HUES6 (cell line): ENCODE data around the gene RBFOX1.
"Not testable (repeated sequence)": the region's sequence is repeated elsewhere in the genome, so short reads cannot be mapped to it uniquely, and the experiment has no call there.

Experiments used
- H3K27ac ChIP-seq: 2 replicates; pipeline ENCODE4 v1.7.0; 2013; ENCODE audit warnings: low read depth, mild to moderate bottlenecking, low read length, inconsistent platforms
- H3K27me3 ChIP-seq: 2 replicates; pipeline ENCODE4 v1.6.1; 2013; ENCODE audit warnings: low read length; ENCODE audit not compliant: control insufficient read depth, insufficient read depth
- H3K36me3 ChIP-seq: 2 replicates; pipeline ENCODE4 v1.6.1; 2013; ENCODE audit warnings: low read length; ENCODE audit not compliant: control insufficient read depth, insufficient read depth
- H3K4me1 ChIP-seq: 2 replicates; pipeline ENCODE4 v1.6.1; 2013; ENCODE audit warnings: low read length; ENCODE audit not compliant: control insufficient read depth, insufficient read depth
- H3K4me3 ChIP-seq: 2 replicates; pipeline ENCODE4 v1.5.1; 2013; ENCODE audit warnings: low read depth, low read length
- H3K9ac ChIP-seq: one replicate; pipeline ENCODE4 v1.6.1; 2013; ENCODE audit warnings: mild to moderate bottlenecking, low read length
- H3K9me3 ChIP-seq: 2 replicates; pipeline ENCODE4 v1.6.1; 2013; ENCODE audit warnings: low read depth, low read length; ENCODE audit not compliant: control insufficient read depth, insufficient read depth

RBFOX1 gene

GRCh38 chr16:7470344-7470743 is 137.7 kb downstream of the RBFOX1 start:
- no peak overlapping the region for H3K9ac ChIP-seq
- no peaks in the 10 kb centered on the region for H3K9me3 ChIP-seq
- no peaks in the 10 kb centered on the region for H3K4me1 ChIP-seq
- no peaks in the 10 kb centered on the region for H3K36me3 ChIP-seq
- H3K4me3 ChIP-seq, result no peak overlapping the region
- H3K27me3 ChIP-seq, result no peaks in the 10 kb centered on the region
- no peak overlapping the region for H3K27ac ChIP-seq

- Histone ChIP-seq H3K9ac (no peak overlapping the region), H3K9me3 (no peaks in the 10 kb centered on the region)
These were observed 138.6 kb downstream of the RBFOX1 start for GRCh38 chr16:7471268-7471667.

GRCh38 chr16:7482032-7482431 is 149.4 kb downstream of the RBFOX1 start:
- Histone ChIP-seq H3K9me3 (no peaks in the 10 kb centered on the region), H3K9ac (no peak overlapping the region), H3K27me3 (no peaks in the 10 kb centered on the region), H3K36me3 (no peaks in the 10 kb centered on the region), H3K27ac (no peak overlapping the region), H3K4me1 (no peaks in the 10 kb centered on the region), H3K4me3 (no peak overlapping the region)

More at GRCh38 chr16:7471268-7471667, 138.6 kb downstream of the RBFOX1 start:
- Histone ChIP-seq H3K27ac (no peak overlapping the region), H3K4me1 (no peaks in the 10 kb centered on the region), H3K36me3 (no peaks in the 10 kb centered on the region), H3K4me3 (no peak overlapping the region), H3K27me3 (no peaks in the 10 kb centered on the region)

GRCh38 chr16:7482596-7483290 is 150.1 kb downstream of the RBFOX1 start:
- no peaks in the 10 kb centered on the region for H3K27me3 ChIP-seq

GRCh38 chr16:7487574-7488323 is 155.1 kb downstream of the RBFOX1 start:
- Histone ChIP-seq H3K4me3 (no peak overlapping the region), H3K9me3 (no peaks in the 10 kb centered on the region)

More at GRCh38 chr16:7482596-7483290, 150.1 kb downstream of the RBFOX1 start:
- Histone ChIP-seq H3K27ac (no peak overlapping the region), H3K36me3 (no peaks in the 10 kb centered on the region), H3K4me3 (no peak overlapping the region), H3K9ac (no peak overlapping the region), H3K4me1 (no peaks in the 10 kb centered on the region), H3K9me3 (no peaks in the 10 kb centered on the region)

GRCh38 chr16:7492122-7492521 is 159.5 kb downstream of the RBFOX1 start:
- Histone ChIP-seq H3K4me1 (no peaks in the 10 kb centered on the region), H3K27me3 (no peaks in the 10 kb centered on the region), H3K9me3 (no peaks in the 10 kb centered on the region), H3K36me3 (no peaks in the 10 kb centered on the region), H3K27ac (no peak overlapping the region), H3K4me3 (no peak overlapping the region), H3K9ac (no peak overlapping the region)

More at GRCh38 chr16:7487574-7488323, 155.1 kb downstream of the RBFOX1 start:
- Histone ChIP-seq H3K4me1 (no peaks in the 10 kb centered on the region), H3K27ac (no peak overlapping the region), H3K36me3 (no peaks in the 10 kb centered on the region), H3K9ac (no peak overlapping the region), H3K27me3 (no peaks in the 10 kb centered on the region)

GRCh38 chr16:7493133-7493532 is 160.5 kb downstream of the RBFOX1 start:
- Histone ChIP-seq H3K27me3 (no peaks in the 10 kb centered on the region), H3K36me3 (no peaks in the 10 kb centered on the region), H3K4me3 (no peak overlapping the region), H3K27ac (no peak overlapping the region), H3K4me1 (no peaks in the 10 kb centered on the region), H3K9ac (no peak overlapping the region), H3K9me3 (no peaks in the 10 kb centered on the region)

- H3K9me3 ChIP-seq, result no peaks in the 10 kb centered on the region
- no peaks in the 10 kb centered on the region for H3K27me3 ChIP-seq
- no peak overlapping the region for H3K9ac ChIP-seq
- H3K4me3 ChIP-seq, result no peak overlapping the region
- H3K27ac ChIP-seq, result no peak overlapping the region
- H3K4me1 ChIP-seq, result no peaks in the 10 kb centered on the region
- no peaks in the 10 kb centered on the region for H3K36me3 ChIP-seq
These were observed 165.0 kb downstream of the RBFOX1 start for GRCh38 chr16:7497691-7498090.

GRCh38 chr16:7501868-7502267 is 169.2 kb downstream of the RBFOX1 start:
- no peaks in the 10 kb centered on the region for H3K36me3 ChIP-seq
- H3K27ac ChIP-seq, result no peak overlapping the region
- H3K4me1 ChIP-seq, result no peaks in the 10 kb centered on the region
- no peaks in the 10 kb centered on the region for H3K9me3 ChIP-seq
- H3K4me3 ChIP-seq, result no peak overlapping the region
- no peaks in the 10 kb centered on the region for H3K27me3 ChIP-seq
- H3K9ac ChIP-seq, result no peak overlapping the region

- H3K27ac ChIP-seq, H3K4me1 ChIP-seq, H3K9ac ChIP-seq, H3K9me3 ChIP-seq, H3K4me3 ChIP-seq, H3K27me3 ChIP-seq, H3K36me3 ChIP-seq: not testable (repeated sequence)
These were observed 170.0 kb downstream of the RBFOX1 start for GRCh38 chr16:7502591-7503157.

- no peak overlapping the region for H3K27ac ChIP-seq
- H3K9ac ChIP-seq, result no peak overlapping the region
- H3K4me3 ChIP-seq, result no peak overlapping the region
- no peaks in the 10 kb centered on the region for H3K27me3 ChIP-seq
- no peaks in the 10 kb centered on the region for H3K36me3 ChIP-seq
- no peaks in the 10 kb centered on the region for H3K4me1 ChIP-seq
- H3K9me3 ChIP-seq, result no peaks in the 10 kb centered on the region
These were observed 171.0 kb downstream of the RBFOX1 start for GRCh38 chr16:7503666-7504065.
